ENCODE results near the gene SPP1. TPM values are rescaled to one million over a fixed set of nuclear protein-coding genes. Genes with fewer than 3 reads are reported as not detected.

Gene SPP1
- polyA plus RNA-seq, 1 donor (not counting 4 experiments of a cell fraction or from before 2014, with no cell fraction given) = 0.84 TPM

GRCh38 chr4:88010966-88011365 is 35.5 kb downstream of the SPP1 start:
- Histone ChIP-seq H3K4me3 (ENCODE audit: control insufficient read depth in 2 of 3, extremely low read depth in 1 of 3, insufficient read depth in 2 of 3, low read depth in 1 of 3, low read length in 3 of 3) (no peak overlapping the region), H3K36me3 (ENCODE audit: control insufficient read depth in 2 of 2, extremely low read depth in 1 of 2, insufficient read depth in 2 of 2, low read length in 2 of 2) (no peaks in the 10 kb centered on the region), H4K20me1 (ENCODE audit: control insufficient read depth, extremely low read depth, insufficient read depth, low read length) (peaks cover 2% of the 10 kb centered on the region), H3K4me2 (ENCODE audit: control insufficient read depth, extremely low read depth, insufficient read depth, low read depth, low read length) (peak overlapping the region; percentile 92), H3K27ac (ENCODE audit: control insufficient read depth, insufficient read depth, low read length) (no peak overlapping the region), H3K27me3 (ENCODE audit: control insufficient read depth, extremely low read depth, insufficient read depth, low read length) (no peaks in the 10 kb centered on the region), H3K4me1 (ENCODE audit: control insufficient read depth, extremely low read depth, insufficient read depth, low read length) (peaks cover 38% of the 10 kb centered on the region), H3K9ac (ENCODE audit: control insufficient read depth, extremely low read depth, insufficient read depth, low read length) (no peak overlapping the region), H3K79me2 (ENCODE audit: control insufficient read depth, insufficient read depth, low read length) (peaks cover 65% of the 10 kb centered on the region), H2AFZ (ENCODE audit: control insufficient read depth, low read length) (no peak overlapping the region), H3K9me3 (ENCODE audit: control insufficient read depth, low read depth, low read length) (no peaks in the 10 kb centered on the region), H3K9me1 (ENCODE audit: control insufficient read depth, extremely low read depth, insufficient read depth, low read length) (no peaks in the 10 kb centered on the region)
- TF ChIP-seq, protein P1, sequence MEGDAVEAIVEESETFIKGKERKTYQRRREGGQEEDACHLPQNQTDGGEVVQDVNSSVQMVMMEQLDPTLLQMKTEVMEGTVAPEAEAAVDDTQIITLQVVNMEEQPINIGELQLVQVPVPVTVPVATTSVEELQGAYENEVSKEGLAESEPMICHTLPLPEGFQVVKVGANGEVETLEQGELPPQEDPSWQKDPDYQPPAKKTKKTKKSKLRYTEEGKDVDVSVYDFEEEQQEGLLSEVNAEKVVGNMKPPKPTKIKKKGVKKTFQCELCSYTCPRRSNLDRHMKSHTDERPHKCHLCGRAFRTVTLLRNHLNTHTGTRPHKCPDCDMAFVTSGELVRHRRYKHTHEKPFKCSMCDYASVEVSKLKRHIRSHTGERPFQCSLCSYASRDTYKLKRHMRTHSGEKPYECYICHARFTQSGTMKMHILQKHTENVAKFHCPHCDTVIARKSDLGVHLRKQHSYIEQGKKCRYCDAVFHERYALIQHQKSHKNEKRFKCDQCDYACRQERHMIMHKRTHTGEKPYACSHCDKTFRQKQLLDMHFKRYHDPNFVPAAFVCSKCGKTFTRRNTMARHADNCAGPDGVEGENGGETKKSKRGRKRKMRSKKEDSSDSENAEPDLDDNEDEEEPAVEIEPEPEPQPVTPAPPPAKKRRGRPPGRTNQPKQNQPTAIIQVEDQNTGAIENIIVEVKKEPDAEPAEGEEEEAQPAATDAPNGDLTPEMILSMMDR (optimal IDR thresholded peaks at IDR 0.05 in 1 of 3, IDR thresholded peaks at IDR 0.05 in 1 of 3, conservative IDR thresholded peaks at IDR 0.05 in 1 of 3; ENCODE audit: extremely low read depth in 1 of 3, insufficient read depth in 2 of 3, low read length in 3 of 3) = no peak
- no peak for TF ChIP-seq EZH2 (IDR thresholded peaks at IDR 0.05; ENCODE audit: low read length)
- no peak for FAIRE-seq
- dilution Hi-C loops (cut with MboI; ENCODE audit: extremely low pct_ligation_motif_present, low sequenced_read_pairs) = no loop called here
- no peak for DNase-seq (ENCODE audit: low read depth, low spot score)

- Histone ChIP-seq H2AFZ (ENCODE audit: control insufficient read depth, low read length) (no peak overlapping the region), H3K9me3 (ENCODE audit: control insufficient read depth, low read depth, low read length) (no peaks in the 10 kb centered on the region), H3K36me3 (ENCODE audit: control insufficient read depth in 2 of 2, extremely low read depth in 1 of 2, insufficient read depth in 2 of 2, low read length in 2 of 2) (no peaks in the 10 kb centered on the region), H3K4me2 (ENCODE audit: control insufficient read depth, extremely low read depth, insufficient read depth, low read depth, low read length) (no peak overlapping the region), H3K9me1 (ENCODE audit: control insufficient read depth, extremely low read depth, insufficient read depth, low read length) (no peaks in the 10 kb centered on the region), H3K27ac (ENCODE audit: control insufficient read depth, insufficient read depth, low read length) (no peak overlapping the region), H3K79me2 (ENCODE audit: control insufficient read depth, insufficient read depth, low read length) (peaks cover 77% of the 10 kb centered on the region), H3K4me1 (ENCODE audit: control insufficient read depth, extremely low read depth, insufficient read depth, low read length) (peaks cover 40% of the 10 kb centered on the region), H4K20me1 (ENCODE audit: control insufficient read depth, extremely low read depth, insufficient read depth, low read length) (peaks cover 2% of the 10 kb centered on the region), H3K9ac (ENCODE audit: control insufficient read depth, extremely low read depth, insufficient read depth, low read length) (no peak overlapping the region), H3K27me3 (ENCODE audit: control insufficient read depth, extremely low read depth, insufficient read depth, low read length) (no peaks in the 10 kb centered on the region), H3K4me3 (ENCODE audit: control insufficient read depth in 2 of 3, extremely low read depth in 1 of 3, insufficient read depth in 2 of 3, low read depth in 1 of 3, low read length in 3 of 3) (no peak overlapping the region)
- TF ChIP-seq, protein P1 (optimal IDR thresholded peaks at IDR 0.05 in 1 of 3, IDR thresholded peaks at IDR 0.05 in 1 of 3, conservative IDR thresholded peaks at IDR 0.05 in 1 of 3; ENCODE audit: extremely low read depth in 1 of 3, insufficient read depth in 2 of 3, low read length in 3 of 3) = no peak
- TF ChIP-seq EZH2 (IDR thresholded peaks at IDR 0.05; ENCODE audit: low read length) = no peak
- FAIRE-seq (no peak), DNase-seq (ENCODE audit: low read depth, low spot score) (no peak)
- dilution Hi-C loops (cut with MboI; ENCODE audit: extremely low pct_ligation_motif_present, low sequenced_read_pairs) = no loop called here
Observed at GRCh38 chr4:88012647-88013046, 37.1 kb downstream of the SPP1 start.
